Neural cell (in vitro differentiated cells): Measurements from ENCODE around the gene OXSR1. TPM values are rescaled to one million over a fixed set of nuclear protein-coding genes. Genes with fewer than 3 reads are reported as not detected.

Source experiments
- H2AFZ ChIP-seq: fragments of 200-600, 300-800 bp; sonication (generic), shearing (Covaris generic); 2 replicates; pipeline ENCODE4 v1.6.0; 2014; ENCODE audit warnings: low read depth, mild to moderate bottlenecking, antibody characterized with exemption, low read length, moderate library complexity
- H3F3A ChIP-seq: fragments of 200-600 bp; shearing (Covaris generic); 2 replicates; pipeline ENCODE4 v1.6.1; 2016; ENCODE audit warnings: mild to moderate bottlenecking, moderate library complexity, mixed read lengths, antibody characterized with exemption, low read length; ENCODE audit not compliant: insufficient read depth, poor library complexity, severe bottlenecking
- H3K27ac ChIP-seq: fragments of 200-600, 300-800 bp; sonication (generic), shearing (Covaris generic); 2 replicates; pipeline ENCODE4 v1.5.1; 2014; ENCODE audit warnings: mild to moderate bottlenecking, low read length, moderate library complexity
- H3K27me3 ChIP-seq: fragments of 300-800, 200-600 bp; sonication (generic), shearing (Covaris generic); 2 replicates; pipeline ENCODE4 v1.6.0; 2014; ENCODE audit warnings: mild to moderate bottlenecking, low read depth, low read length, moderate library complexity; ENCODE audit not compliant: insufficient read depth
- H3K36me3 ChIP-seq: fragments of 300-800, 200-600 bp; sonication (generic), shearing (Covaris generic); 2 replicates; pipeline ENCODE4 v1.5.1; 2014; ENCODE audit warnings: mild to moderate bottlenecking, antibody characterized with exemption, low read length, moderate library complexity; ENCODE audit not compliant: insufficient read depth
- H3K4me2 ChIP-seq: fragments of 300-800, 200-600 bp; sonication (generic), shearing (Covaris generic); 2 replicates; pipeline ENCODE4 v1.6.0; 2014; ENCODE audit warnings: mild to moderate bottlenecking, low read length
- H3K4me3 ChIP-seq: fragments of 300-800, 200-600 bp; sonication (generic), shearing (Covaris generic); 2 replicates; pipeline ENCODE4 v1.5.1; 2014; ENCODE audit warnings: mild to moderate bottlenecking, low read length, moderate library complexity
- H3K79me2 ChIP-seq: fragments of 200-600 bp; shearing (Covaris generic); replicated peaks from 2 replicates; pipeline ENCODE4 v1.6.0; 2014; ENCODE audit warnings: mild to moderate bottlenecking, low read length, moderate library complexity; ENCODE audit not compliant: insufficient read depth
- H3K9ac ChIP-seq: fragments of 300-800, 200-600 bp; sonication (generic), shearing (Covaris generic); 2 replicates; pipeline ENCODE4 v1.6.1; 2016; ENCODE audit warnings: mild to moderate bottlenecking, low read length, mixed read lengths
- H3K9me2 ChIP-seq: fragments of 200-600 bp; shearing (Covaris generic); 2 replicates; pipeline ENCODE4 v1.6.1; 2016; ENCODE audit warnings: mild to moderate bottlenecking, low read length, mixed read lengths; ENCODE audit not compliant: insufficient read depth
- H3K9me3 ChIP-seq: fragments of 200-600, 300-800 bp; sonication (generic), shearing (Covaris generic); 2 replicates; pipeline ENCODE4 v1.6.1; 2016; ENCODE audit warnings: mild to moderate bottlenecking, mixed run types, low read length, moderate library complexity, mixed read lengths
- H4K20me1 ChIP-seq: fragments of 200-600 bp; shearing (Covaris generic); 2 replicates; pipeline ENCODE4 v1.6.1; 2016; ENCODE audit warnings: mild to moderate bottlenecking, mixed run types; ENCODE audit not compliant: insufficient read depth
- EP300 ChIP-seq: fragments of 450-650 bp; conservative IDR thresholded peaks from 2 replicates; pipeline ENCODE4 v1.6.1; 2014; ENCODE audit warnings: antibody characterized with exemption, mild to moderate bottlenecking, moderate library complexity; ENCODE audit not compliant: poor library complexity, severe bottlenecking
- EZH2 ChIP-seq: fragments of 200-600, 300-800 bp; shearing (Covaris generic), sonication (generic); IDR thresholded peaks from 2 replicates; pipeline ENCODE4 v1.6.1; 2014; ENCODE audit warnings: antibody characterized with exemption, low read length, borderline replicate concordance, mild to moderate bottlenecking; ENCODE audit not compliant: insufficient read depth, poor library complexity, severe bottlenecking
- MXI1 ChIP-seq: fragments of 450-650 bp; conservative IDR thresholded peaks from 2 replicates; pipeline ENCODE4 v1.6.1; 2014; ENCODE audit warnings: antibody characterized with exemption, mild to moderate bottlenecking; ENCODE audit not compliant: poor library complexity, severe bottlenecking
- POLR2AphosphoS5 ChIP-seq: IDR thresholded peaks from 2 replicates; pipeline ENCODE4 v1.6.1; 2012
- RAD21 ChIP-seq: fragments of 450-650 bp; conservative IDR thresholded peaks from 2 replicates; pipeline ENCODE4 v1.6.1; 2014; ENCODE audit warnings: antibody characterized with exemption, mild to moderate bottlenecking, moderate library complexity
- SMC3 ChIP-seq: fragments of 450-650 bp; conservative IDR thresholded peaks from 2 replicates; pipeline ENCODE4 v1.6.1; 2014; ENCODE audit warnings: antibody characterized with exemption, mild to moderate bottlenecking, moderate library complexity; ENCODE audit not compliant: poor library complexity
- TAF1 ChIP-seq: IDR thresholded peaks from 2 replicates; pipeline ENCODE4 v1.6.1; 2012; ENCODE audit warnings: low read depth
- polyA plus RNA-seq: library from polyadenylated mRNA; depleted of rRNA; stranded (reverse); fragments of >200 nt; gene quantifications from 2 replicates; pipeline ENCODE4 v1.2.3, GENCODE V29; 2014
- TF ChIP-seq, protein P1 (sequence below): IDR thresholded peaks from 2 replicates; pipeline ENCODE4 v1.6.1; 2012; ENCODE audit warnings: borderline replicate concordance
- TF ChIP-seq, protein P2 (sequence below): fragments of 450-650 bp; IDR thresholded peaks from 2 replicates; pipeline ENCODE4 v1.5.1; 2014; ENCODE audit warnings: antibody characterized with exemption, mild to moderate bottlenecking, moderate library complexity; ENCODE audit not compliant: poor library complexity, severe bottlenecking

Gene OXSR1
- polyA plus RNA-seq, 1 donor from 2014 or later, result 50.8 TPM

DNA sequence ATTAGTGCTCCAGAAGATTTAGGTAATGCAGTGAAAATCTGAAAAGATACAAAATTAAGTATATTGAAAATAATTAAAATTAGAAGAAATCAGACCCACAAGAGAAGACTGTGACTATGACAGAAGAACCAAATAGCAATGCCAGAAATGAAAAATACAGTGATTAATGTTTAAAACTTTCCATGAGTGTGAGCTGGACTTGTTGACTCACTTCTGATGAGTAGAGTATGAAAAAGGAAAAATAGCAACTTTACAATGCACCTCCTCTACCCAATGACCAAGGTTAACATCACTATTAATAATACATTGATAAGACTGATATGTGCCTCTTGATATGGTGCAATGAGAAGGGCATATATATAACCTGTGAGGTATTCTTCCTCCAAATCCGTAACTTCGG is 60.9 kb downstream of the OXSR1 start:
- H3K4me2 ChIP-seq, result no peak overlapping the region
- H3K79me2 ChIP-seq, result no peaks in the 10 kb centered on the region
- no peaks in the 10 kb centered on the region for H3K36me3 ChIP-seq
- no peak overlapping the region for H3K27ac ChIP-seq
- H3K9me2 ChIP-seq, result no peaks in the 10 kb centered on the region
- no peak overlapping the region for H2AFZ ChIP-seq
- no peaks in the 10 kb centered on the region for H3F3A ChIP-seq
- H3K4me3 ChIP-seq, result no peak overlapping the region
- no peaks in the 10 kb centered on the region for H3K9me3 ChIP-seq
- no peak overlapping the region for H3K9ac ChIP-seq
- no peaks in the 10 kb centered on the region for H4K20me1 ChIP-seq
- TF ChIP-seq, protein P1, sequence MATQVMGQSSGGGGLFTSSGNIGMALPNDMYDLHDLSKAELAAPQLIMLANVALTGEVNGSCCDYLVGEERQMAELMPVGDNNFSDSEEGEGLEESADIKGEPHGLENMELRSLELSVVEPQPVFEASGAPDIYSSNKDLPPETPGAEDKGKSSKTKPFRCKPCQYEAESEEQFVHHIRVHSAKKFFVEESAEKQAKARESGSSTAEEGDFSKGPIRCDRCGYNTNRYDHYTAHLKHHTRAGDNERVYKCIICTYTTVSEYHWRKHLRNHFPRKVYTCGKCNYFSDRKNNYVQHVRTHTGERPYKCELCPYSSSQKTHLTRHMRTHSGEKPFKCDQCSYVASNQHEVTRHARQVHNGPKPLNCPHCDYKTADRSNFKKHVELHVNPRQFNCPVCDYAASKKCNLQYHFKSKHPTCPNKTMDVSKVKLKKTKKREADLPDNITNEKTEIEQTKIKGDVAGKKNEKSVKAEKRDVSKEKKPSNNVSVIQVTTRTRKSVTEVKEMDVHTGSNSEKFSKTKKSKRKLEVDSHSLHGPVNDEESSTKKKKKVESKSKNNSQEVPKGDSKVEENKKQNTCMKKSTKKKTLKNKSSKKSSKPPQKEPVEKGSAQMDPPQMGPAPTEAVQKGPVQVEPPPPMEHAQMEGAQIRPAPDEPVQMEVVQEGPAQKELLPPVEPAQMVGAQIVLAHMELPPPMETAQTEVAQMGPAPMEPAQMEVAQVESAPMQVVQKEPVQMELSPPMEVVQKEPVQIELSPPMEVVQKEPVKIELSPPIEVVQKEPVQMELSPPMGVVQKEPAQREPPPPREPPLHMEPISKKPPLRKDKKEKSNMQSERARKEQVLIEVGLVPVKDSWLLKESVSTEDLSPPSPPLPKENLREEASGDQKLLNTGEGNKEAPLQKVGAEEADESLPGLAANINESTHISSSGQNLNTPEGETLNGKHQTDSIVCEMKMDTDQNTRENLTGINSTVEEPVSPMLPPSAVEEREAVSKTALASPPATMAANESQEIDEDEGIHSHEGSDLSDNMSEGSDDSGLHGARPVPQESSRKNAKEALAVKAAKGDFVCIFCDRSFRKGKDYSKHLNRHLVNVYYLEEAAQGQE, result no peak
- H3K27me3 ChIP-seq, result no peaks in the 10 kb centered on the region

DNA sequence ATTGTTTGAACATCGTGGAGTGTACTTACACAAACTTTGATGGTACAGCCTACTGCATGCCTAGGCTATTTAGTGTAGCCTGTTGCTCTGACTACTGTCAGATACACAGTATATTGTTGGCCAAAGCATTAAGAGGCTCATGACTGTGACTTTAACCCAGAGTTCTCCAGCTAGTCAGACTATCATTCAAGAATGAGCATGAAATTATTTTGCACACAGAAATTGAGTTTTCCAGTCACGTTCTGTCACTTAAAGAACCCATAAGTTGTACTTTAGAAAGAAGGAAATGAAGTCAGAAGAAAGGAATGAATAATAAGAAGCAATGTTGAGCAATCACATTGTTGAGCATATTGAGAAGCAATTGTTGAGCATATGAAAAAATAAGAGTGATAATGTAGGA is 62.7 kb downstream of the OXSR1 start:
- TF ChIP-seq, protein P2, sequence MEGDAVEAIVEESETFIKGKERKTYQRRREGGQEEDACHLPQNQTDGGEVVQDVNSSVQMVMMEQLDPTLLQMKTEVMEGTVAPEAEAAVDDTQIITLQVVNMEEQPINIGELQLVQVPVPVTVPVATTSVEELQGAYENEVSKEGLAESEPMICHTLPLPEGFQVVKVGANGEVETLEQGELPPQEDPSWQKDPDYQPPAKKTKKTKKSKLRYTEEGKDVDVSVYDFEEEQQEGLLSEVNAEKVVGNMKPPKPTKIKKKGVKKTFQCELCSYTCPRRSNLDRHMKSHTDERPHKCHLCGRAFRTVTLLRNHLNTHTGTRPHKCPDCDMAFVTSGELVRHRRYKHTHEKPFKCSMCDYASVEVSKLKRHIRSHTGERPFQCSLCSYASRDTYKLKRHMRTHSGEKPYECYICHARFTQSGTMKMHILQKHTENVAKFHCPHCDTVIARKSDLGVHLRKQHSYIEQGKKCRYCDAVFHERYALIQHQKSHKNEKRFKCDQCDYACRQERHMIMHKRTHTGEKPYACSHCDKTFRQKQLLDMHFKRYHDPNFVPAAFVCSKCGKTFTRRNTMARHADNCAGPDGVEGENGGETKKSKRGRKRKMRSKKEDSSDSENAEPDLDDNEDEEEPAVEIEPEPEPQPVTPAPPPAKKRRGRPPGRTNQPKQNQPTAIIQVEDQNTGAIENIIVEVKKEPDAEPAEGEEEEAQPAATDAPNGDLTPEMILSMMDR, result no peak
- no peak for TF ChIP-seq TAF1
- no peak for TF ChIP-seq RAD21
- TF ChIP-seq EZH2, result no peak
- TF ChIP-seq SMC3, result no peak
- no peak overlapping the region for H2AFZ ChIP-seq
- no peak overlapping the region for H3K4me3 ChIP-seq
- H3K4me2 ChIP-seq, result no peak overlapping the region
- H3K79me2 ChIP-seq, result no peaks in the 10 kb centered on the region
- H3K9me3 ChIP-seq, result no peaks in the 10 kb centered on the region
- H3K27me3 ChIP-seq, result no peaks in the 10 kb centered on the region
- no peaks in the 10 kb centered on the region for H4K20me1 ChIP-seq
- H3F3A ChIP-seq, result no peaks in the 10 kb centered on the region
- H3K9ac ChIP-seq, result no peak overlapping the region
- H3K9me2 ChIP-seq, result no peaks in the 10 kb centered on the region
- no peak overlapping the region for H3K27ac ChIP-seq
- no peaks in the 10 kb centered on the region for H3K36me3 ChIP-seq

DNA sequence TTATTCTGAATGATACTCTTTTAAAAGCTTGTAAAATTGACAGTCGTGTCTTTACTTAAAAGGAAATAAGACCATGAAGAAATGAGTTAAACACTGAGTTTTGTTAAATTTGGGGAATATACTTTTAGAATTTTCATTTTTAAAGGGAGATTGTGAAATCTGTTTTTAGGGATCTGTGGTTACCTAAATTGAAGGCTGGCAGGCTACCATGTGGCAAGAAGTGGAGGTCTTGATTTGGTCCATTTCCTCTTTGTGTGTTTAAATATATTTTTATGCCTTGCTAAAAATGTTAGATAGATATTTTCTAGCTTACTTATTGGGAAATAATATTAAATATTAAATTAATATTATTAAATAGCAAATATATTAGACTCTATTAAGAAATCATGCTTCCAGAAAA is 63.7 kb downstream of the OXSR1 start:
- H3K4me3 ChIP-seq, result no peak overlapping the region
- H3F3A ChIP-seq, result no peaks in the 10 kb centered on the region
- no peaks in the 10 kb centered on the region for H3K27me3 ChIP-seq
- no peak overlapping the region for H3K27ac ChIP-seq
- no peak overlapping the region for H3K4me2 ChIP-seq
- no peaks in the 10 kb centered on the region for H3K36me3 ChIP-seq
- H3K9me3 ChIP-seq, result no peaks in the 10 kb centered on the region
- no peaks in the 10 kb centered on the region for H3K9me2 ChIP-seq
- H3K9ac ChIP-seq, result no peak overlapping the region
- TF ChIP-seq RAD21, result no peak
- no peak for TF ChIP-seq MXI1
- no peak for TF ChIP-seq EP300
- TF ChIP-seq EZH2, result no peak
- TF ChIP-seq, protein P2, result no peak
- no peak for TF ChIP-seq SMC3
- no peak for TF ChIP-seq POLR2AphosphoS5
- TF ChIP-seq, protein P1, result no peak
- TF ChIP-seq TAF1, result no peak
- H3K79me2 ChIP-seq, result no peaks in the 10 kb centered on the region
- no peaks in the 10 kb centered on the region for H4K20me1 ChIP-seq
- H2AFZ ChIP-seq, result no peak overlapping the region
